A549 (cell line): Measurements from ENCODE around the gene NUMB. TPM values are rescaled to one million over a fixed set of nuclear protein-coding genes. Genes with fewer than 3 reads are reported as not detected.
A peak's percentile ranks its signal among the peaks of the same experiment; 100 is the strongest.

ENCODE experiments used
- ATAC-seq, 2 experiments: fragments of 200-7000 bp in 1 of 2; fragments of >200 bp in 1 of 2; cut with Nextera tagmentation in 1 of 2; cut with Tn5 transposase in 1 of 2; 3 replicates each; pipeline versions ENCODE4 v1.8.0 to v1.9.1; 2018 to 2020; ENCODE audit warnings: mild to moderate bottlenecking in 1 of 2, moderate library complexity in 1 of 2
- CTCF ChIA-PET: fragments of 300-600 bp; sonication (Branson Sonifier 250); formaldehyde crosslinking; extraction: SDS; loops from one replicate; lab custom pipeline; 2021; ENCODE audit warnings: antibody characterized with exemption, inconsistent platforms; lab: Yijun Ruan, JAX
- POLR2A ChIA-PET: fragments of 350-600 bp; formaldehyde crosslinking; extraction: SDS; loops from one replicate; lab custom pipeline; 2021; ENCODE audit warnings: antibody characterized with exemption, inconsistent platforms; lab: Yijun Ruan, JAX
- DNase-seq, 2 experiments: peaks; one replicate each; pipeline versions ENCODE4 v3.0.0 to v3.0.0-alpha.2; 2011 to 2016; ENCODE audit warnings: low read depth in 1 of 2, low spot score in 1 of 2
- FAIRE-seq: peaks from 2 replicates; lab custom pipeline; 2011; peaks lifted over from hg19 to GRCh38; lab: Jason Lieb, UNC
- H3K27ac ChIP-seq, 2 experiments: fragments of >200 bp; sonication (Bioruptor Twin); formaldehyde crosslinking; 3 replicates each; pipeline ENCODE4 v1.5.1; 2016 to 2017
- H3K4me1 ChIP-seq: fragments of >200 bp; sonication (Bioruptor Twin); formaldehyde crosslinking; 3 replicates; pipeline ENCODE4 v1.6.1; 2016
- H3K4me2 ChIP-seq: fragments of >200 bp; sonication (Bioruptor Twin); formaldehyde crosslinking; 3 replicates; pipeline ENCODE4 v1.6.1; 2016
- H3K4me3 ChIP-seq: fragments of >200 bp; sonication (Bioruptor Twin); formaldehyde crosslinking; 3 replicates; pipeline ENCODE4 v1.5.1; 2016
- H3K9me3 ChIP-seq: fragments of >200 bp; sonication (Bioruptor Twin); formaldehyde crosslinking; 3 replicates; pipeline ENCODE4 v1.6.1; 2016
- BCL3 ChIP-seq: fragments of >200 bp; sonication (Bioruptor Twin); formaldehyde crosslinking; IDR thresholded peaks from 3 replicates; pipeline ENCODE4 v1.6.1; 2016
- CBX2 ChIP-seq: fragments of 200-600 bp; sonication (generic); IDR thresholded peaks from 2 replicates; pipeline ENCODE4 v1.6.1; 2016; ENCODE audit warnings: low read depth, mild to moderate bottlenecking, borderline replicate concordance
- CBX8 ChIP-seq: fragments of 200-600 bp; sonication (generic); IDR thresholded peaks from 2 replicates; pipeline ENCODE4 v1.6.1; 2016
- CEBPB ChIP-seq, 2 experiments: fragments of >200 bp in 1 of 2; sonication (Bioruptor Twin) in 1 of 2; formaldehyde crosslinking in 1 of 2; IDR thresholded peaks; 2 replicates each; pipeline ENCODE4 v1.6.1; 2012 to 2016
- CHD2 ChIP-seq: fragments of 150-350 bp; IDR thresholded peaks from 2 replicates; pipeline ENCODE4 v1.6.1; 2014; ENCODE audit warnings: low read length; ENCODE audit not compliant: partially characterized antibody
- CHD4 ChIP-seq: fragments of 200-600 bp; sonication (generic); IDR thresholded peaks from 2 replicates; pipeline ENCODE4 v1.6.1; 2016; ENCODE audit warnings: antibody characterized with exemption, mild to moderate bottlenecking, borderline replicate concordance
- E2F6 ChIP-seq: IDR thresholded peaks from 2 replicates; pipeline ENCODE4 v1.6.1; 2012; ENCODE audit warnings: low read depth, borderline replicate concordance
- EP300 ChIP-seq, 2 experiments: fragments of >200 bp; sonication (Bioruptor Twin); formaldehyde crosslinking; IDR thresholded peaks; 2 replicates in 1 of 2; 3 replicates in 1 of 2; pipeline ENCODE4 v1.6.1; 2016 to 2017
- FOSL2 ChIP-seq, 2 experiments: fragments of 450-650 bp in 1 of 2; fragments of >200 bp in 1 of 2; sonication (Bioruptor Twin) in 1 of 2; formaldehyde crosslinking; IDR thresholded peaks; 2 replicates each; pipeline versions ENCODE4 v1.5.0 to v1.6.1; 2016 to 2020; ENCODE audit warnings: mild to moderate bottlenecking in 1 of 2, moderate library complexity in 1 of 2
- FOXS1 ChIP-seq: fragments of 250-450 bp; sonication (Bioruptor Pico); IDR thresholded peaks from 2 replicates; pipeline ENCODE4 v1.5.0; 2020; ENCODE audit warnings: mild to moderate bottlenecking, moderate library complexity
- HES2 ChIP-seq: fragments of >200 bp; sonication (Bioruptor Twin); formaldehyde crosslinking; IDR thresholded peaks from 2 replicates; pipeline ENCODE4 v1.6.1; 2016
- HEYL ChIP-seq: fragments of 250-450 bp; sonication (Bioruptor Pico); IDR thresholded peaks from 2 replicates; pipeline ENCODE4 v1.8.0; 2021; ENCODE audit warnings: mild to moderate bottlenecking, moderate library complexity
- HOXB13 ChIP-seq: fragments of 250-450 bp; sonication (Bioruptor Pico); IDR thresholded peaks from 2 replicates; pipeline ENCODE4 v1.5.0; 2020; ENCODE audit warnings: low read depth, mild to moderate bottlenecking, moderate library complexity
- KDM1A ChIP-seq: fragments of 200-600 bp; sonication (generic); IDR thresholded peaks from 2 replicates; pipeline ENCODE4 v1.6.1; 2016; ENCODE audit warnings: low read depth, mild to moderate bottlenecking
- KDM5A ChIP-seq: fragments of 200-600 bp; sonication (generic); IDR thresholded peaks from 2 replicates; pipeline ENCODE4 v1.6.1; 2016; ENCODE audit warnings: antibody characterized with exemption, mild to moderate bottlenecking
- MAFK ChIP-seq: fragments of 450-650 bp; IDR thresholded peaks from 2 replicates; pipeline ENCODE4 v1.6.1; 2014; ENCODE audit not compliant: partially characterized antibody
- NPAS2 ChIP-seq: fragments of 250-450 bp; sonication (Bioruptor Pico); IDR thresholded peaks from 2 replicates; pipeline ENCODE4 v1.8.0; 2022; ENCODE audit warnings: mild to moderate bottlenecking, moderate library complexity, borderline replicate concordance
- RAD21 ChIP-seq, 2 experiments: fragments of >200 bp in 1 of 2; sonication (Bioruptor Twin) in 1 of 2; formaldehyde crosslinking in 1 of 2; IDR thresholded peaks in 1 of 2; conservative IDR thresholded peaks in 1 of 2; 2 replicates in 1 of 2; 3 replicates in 1 of 2; pipeline ENCODE4 v1.6.1; 2012 to 2018; ENCODE audit warnings: inconsistent platforms in 1 of 2
- RCOR1 ChIP-seq: fragments of 150-350 bp; IDR thresholded peaks from 2 replicates; pipeline ENCODE4 v1.6.1; 2014; ENCODE audit warnings: antibody characterized with exemption, low read length, low read depth
- RNF2 ChIP-seq: fragments of 200-600 bp; sonication (generic); IDR thresholded peaks from 2 replicates; pipeline ENCODE4 v1.6.1; 2016; ENCODE audit warnings: low read depth, mild to moderate bottlenecking, antibody characterized with exemption, moderate library complexity, borderline replicate concordance
- SREBF2 ChIP-seq: fragments of 450-650 bp; IDR thresholded peaks from 2 replicates; pipeline ENCODE4 v1.6.1; 2014; ENCODE audit warnings: mild to moderate bottlenecking, moderate library complexity
- TFCP2L1 ChIP-seq: fragments of 250-450 bp; sonication (Bioruptor Pico); IDR thresholded peaks from 2 replicates; pipeline ENCODE4 v1.5.0; 2021; ENCODE audit warnings: mild to moderate bottlenecking
- USF2 ChIP-seq: fragments of 450-650 bp; IDR thresholded peaks from 2 replicates; pipeline ENCODE4 v1.6.1; 2014; ENCODE audit warnings: antibody characterized with exemption
- ZC3H11A ChIP-seq: fragments of 450-650 bp; IDR thresholded peaks from 2 replicates; pipeline ENCODE4 v1.6.1; 2014; ENCODE audit warnings: antibody characterized with exemption, mild to moderate bottlenecking
- ZNF302 ChIP-seq: fragments of 250-450 bp; sonication (Bioruptor Pico); IDR thresholded peaks from 2 replicates; pipeline ENCODE4 v1.9.0; 2021; ENCODE audit warnings: inconsistent platforms, mild to moderate bottlenecking, moderate library complexity
- WGBS: methylation state at CpG from one replicate; pipeline ENCODE4 v1.1.6; 2017; ENCODE audit errors: missing lambda C conversion rate; 5-methylcytosine and 5-hydroxymethylcytosine counted together
- polyA plus RNA-seq, 4 experiments: library from polyadenylated mRNA; depleted of rRNA in 3 of 4; stranded (reverse); fragments of >200 nt; fragmentation: RNase III in 1 of 4; extraction: RNeasy Plus Mini Kit Qiagen cat#74134 plus additional on column Dnase treatment in 1 of 4; gene quantifications; 2 replicates in 3 of 4; 3 replicates in 1 of 4; pipeline ENCODE4 v1.2.3, GENCODE V29; 2011 to 2017
- TF ChIP-seq, protein P1 (sequence below): fragments of >200 bp; sonication (Bioruptor Twin); formaldehyde crosslinking; IDR thresholded peaks from 3 replicates; pipeline ENCODE4 v1.5.1; 2016
- TF ChIP-seq, protein P2 (sequence below): fragments of 250-450 bp; sonication (Bioruptor Pico); IDR thresholded peaks from 2 replicates; pipeline ENCODE4 v1.5.0; 2020; ENCODE audit warnings: low read depth, mild to moderate bottlenecking, moderate library complexity

NUMB gene
- polyA plus RNA-seq, 2 of the 4 experiments (the other 2 are of a cell fraction), result 40.8 to 151 TPM

DNA sequence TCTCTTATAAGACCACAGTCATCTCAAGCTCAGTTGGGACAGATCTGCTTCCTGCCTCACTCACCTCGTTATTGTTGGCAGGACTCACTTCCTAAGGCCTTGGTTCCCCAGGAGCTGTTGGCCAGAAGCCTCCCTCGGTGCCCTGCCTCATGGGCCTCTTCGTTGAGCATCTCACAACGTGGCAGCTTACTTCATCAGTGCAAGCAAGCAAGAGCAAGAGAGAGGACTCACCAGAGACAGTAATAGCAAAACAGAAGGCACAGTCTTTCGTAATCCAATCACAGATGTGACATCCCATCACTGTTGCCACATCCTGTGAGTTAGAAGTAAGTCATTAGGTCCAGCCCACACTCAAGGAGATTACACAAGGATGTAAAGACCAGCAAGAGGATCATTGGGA lies 5.1 kb upstream of the NUMB start:
- Histone ChIP-seq H3K4me1 (peaks cover 71% of the 10 kb centered on the region), H3K4me2 (peak overlapping the region; percentile 82), H3K27ac (peak overlapping the region in 1 of 2 experiments; percentile 84; a peak in 3 of 6 replicates), H3K9me3 (no peaks in the 10 kb centered on the region), H3K4me3 (no peak overlapping the region)
- 44% methylated on average over 5 of the region's 5 CpGs for WGBS
- peak in 1 of 2 experiments; percentile 52 for DNase-seq
- TF ChIP-seq HES2 (0 out of 2 replicates have a peak, but pooled peaks have one; percentile 35), E2F6 (no peak), KDM5A (no peak), RCOR1 (no peak), EP300 (IDR thresholded peaks at IDR 0.05) (no peak), ZC3H11A (no peak), CEBPB (IDR thresholded peaks at IDR 0.05) (peak; percentile 54 to 76; a peak in 3 of 4 replicates), SREBF2 (no peak), CHD2 (no peak), FOSL2 (IDR thresholded peaks at IDR 0.05) (no peak), FOSL2 (CRISPR knock-in tag; IDR thresholded peaks at IDR 0.05) (0 out of 2 replicates have a peak, but pooled peaks have one; percentile 8), RAD21 (conservative IDR thresholded peaks at IDR 0.05 in 1 of 2, IDR thresholded peaks at IDR 0.05 in 1 of 2) (no peak), KDM1A (no peak)
- TF ChIP-seq, protein P1, sequence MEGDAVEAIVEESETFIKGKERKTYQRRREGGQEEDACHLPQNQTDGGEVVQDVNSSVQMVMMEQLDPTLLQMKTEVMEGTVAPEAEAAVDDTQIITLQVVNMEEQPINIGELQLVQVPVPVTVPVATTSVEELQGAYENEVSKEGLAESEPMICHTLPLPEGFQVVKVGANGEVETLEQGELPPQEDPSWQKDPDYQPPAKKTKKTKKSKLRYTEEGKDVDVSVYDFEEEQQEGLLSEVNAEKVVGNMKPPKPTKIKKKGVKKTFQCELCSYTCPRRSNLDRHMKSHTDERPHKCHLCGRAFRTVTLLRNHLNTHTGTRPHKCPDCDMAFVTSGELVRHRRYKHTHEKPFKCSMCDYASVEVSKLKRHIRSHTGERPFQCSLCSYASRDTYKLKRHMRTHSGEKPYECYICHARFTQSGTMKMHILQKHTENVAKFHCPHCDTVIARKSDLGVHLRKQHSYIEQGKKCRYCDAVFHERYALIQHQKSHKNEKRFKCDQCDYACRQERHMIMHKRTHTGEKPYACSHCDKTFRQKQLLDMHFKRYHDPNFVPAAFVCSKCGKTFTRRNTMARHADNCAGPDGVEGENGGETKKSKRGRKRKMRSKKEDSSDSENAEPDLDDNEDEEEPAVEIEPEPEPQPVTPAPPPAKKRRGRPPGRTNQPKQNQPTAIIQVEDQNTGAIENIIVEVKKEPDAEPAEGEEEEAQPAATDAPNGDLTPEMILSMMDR, result no peak
- TF ChIP-seq, protein P2, sequence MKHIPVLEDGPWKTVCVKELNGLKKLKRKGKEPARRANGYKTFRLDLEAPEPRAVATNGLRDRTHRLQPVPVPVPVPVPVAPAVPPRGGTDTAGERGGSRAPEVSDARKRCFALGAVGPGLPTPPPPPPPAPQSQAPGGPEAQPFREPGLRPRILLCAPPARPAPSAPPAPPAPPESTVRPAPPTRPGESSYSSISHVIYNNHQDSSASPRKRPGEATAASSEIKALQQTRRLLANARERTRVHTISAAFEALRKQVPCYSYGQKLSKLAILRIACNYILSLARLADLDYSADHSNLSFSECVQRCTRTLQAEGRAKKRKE, result no peak
- no peak for FAIRE-seq
- POLR2A ChIA-PET, result no interaction called here
- ATAC-seq, result no peak
- CTCF ChIA-PET, result interaction anchor here (0.7 to 8.2 kb wide), 8 partner anchors 8 to 290 kb away, joined by 3 to 104 read pairs (median 4); no protein-coding TSS in a partner anchor

GRCh38 chr14:73462815-73463214 lies 4.5 kb upstream of the NUMB start:
- H3K27ac ChIP-seq, result peak overlapping the region; percentile 77 to 84
- ChIA-PET CTCF (interaction anchor here (0.6 to 8.2 kb wide), 8 partner anchors 9 to 290 kb away, joined by 3 to 104 read pairs (median 4); no protein-coding TSS in a partner anchor), POLR2A (interaction anchor here (0.5 to 1.2 kb wide), 3 partner anchors 28 to 172 kb away, joined by 3 to 4 read pairs (median 4); partner anchors contain the start of gene RIOX1)
- H3K4me3 ChIP-seq, result peak overlapping the region; percentile 29
- DNase-seq (no peak), FAIRE-seq (no peak), ATAC-seq (no peak)
- TF ChIP-seq HES2, result no peak
- no peak for TF ChIP-seq CBX2
- no peak for TF ChIP-seq CHD4
- TF ChIP-seq MAFK, result no peak
- TF ChIP-seq E2F6, result no peak
- TF ChIP-seq FOXS1 (CRISPR knock-in tag), result no peak
- TF ChIP-seq HEYL (CRISPR knock-in tag), result no peak
- no peak for TF ChIP-seq ZNF302 (CRISPR knock-in tag)
- TF ChIP-seq RCOR1, result no peak
- TF ChIP-seq RNF2, result no peak
- TF ChIP-seq, protein P2, result no peak
- no peak for TF ChIP-seq TFCP2L1
- no peak for TF ChIP-seq HOXB13 (CRISPR knock-in tag)
- no peak for TF ChIP-seq USF2
- TF ChIP-seq CBX8, result no peak
- TF ChIP-seq NPAS2, result no peak
- no peak for TF ChIP-seq EP300 (IDR thresholded peaks at IDR 0.05)
- TF ChIP-seq BCL3, result no peak
- no peaks in the 10 kb centered on the region for H3K9me3 ChIP-seq
- WGBS, result 68% methylated on average over 4 of the region's 4 CpGs
- H3K4me2 ChIP-seq, result peak overlapping the region; percentile 82
- peaks cover 69% of the 10 kb centered on the region for H3K4me1 ChIP-seq
